Activated CD4-positive, alpha-beta memory T cell treated with anti-CD3 and anti-CD28 coated beads, Interleukin-2, amount 10 ng/mL, durations not matched to agents 7 days and 5 days (primary cell): ENCODE data around the gene APOB. TPM values are rescaled to one million over a fixed set of nuclear protein-coding genes. Genes with fewer than 3 reads are reported as not detected.

ENCODE experiments used
- CTCF ChIA-PET: fragments of 350-600 bp; sonication (Branson Sonifier 250); formaldehyde crosslinking; loops from one replicate; lab custom pipeline; 2021; ENCODE audit warnings: antibody characterized with exemption, inconsistent platforms; lab: Charles Lee
- POLR2A ChIA-PET: fragments of 350-600 bp; sonication (Branson Sonifier 250); formaldehyde crosslinking; loops from one replicate; lab custom pipeline; 2021; ENCODE audit warnings: antibody characterized with exemption; lab: Charles Lee
- DNase-seq: peaks from one replicate; pipeline ENCODE4 v3.0.0-alpha.2; 2020
- H3K27ac Mint-ChIP-seq: one replicate; pipeline ENCODE4 v1.8.0; 2021; ENCODE audit warnings: mild to moderate bottlenecking, mixed read lengths
- H3K27me3 Mint-ChIP-seq: one replicate; pipeline ENCODE4 v1.8.0; 2021; ENCODE audit warnings: mixed read lengths
- H3K36me3 Mint-ChIP-seq: one replicate; pipeline ENCODE4 v1.8.0; 2021; ENCODE audit warnings: low read depth, mixed read lengths
- H3K4me1 Mint-ChIP-seq: one replicate; pipeline ENCODE4 v1.8.0; 2021; ENCODE audit warnings: mixed read lengths
- H3K4me3 Mint-ChIP-seq: one replicate; pipeline ENCODE4 v1.8.0; 2021; ENCODE audit warnings: mild to moderate bottlenecking, mixed read lengths
- H3K9me3 Mint-ChIP-seq: one replicate; pipeline ENCODE4 v1.8.0; 2021; ENCODE audit warnings: mixed read lengths
- total RNA-seq, 2 experiments: library from RNA; stranded (reverse); gene quantifications; one replicate each; pipeline ENCODE4 v1.2.3, GENCODE V29; 2021

The APOB gene
- total RNA-seq, 2 experiments from 2014 or later, result not detected

DNA sequence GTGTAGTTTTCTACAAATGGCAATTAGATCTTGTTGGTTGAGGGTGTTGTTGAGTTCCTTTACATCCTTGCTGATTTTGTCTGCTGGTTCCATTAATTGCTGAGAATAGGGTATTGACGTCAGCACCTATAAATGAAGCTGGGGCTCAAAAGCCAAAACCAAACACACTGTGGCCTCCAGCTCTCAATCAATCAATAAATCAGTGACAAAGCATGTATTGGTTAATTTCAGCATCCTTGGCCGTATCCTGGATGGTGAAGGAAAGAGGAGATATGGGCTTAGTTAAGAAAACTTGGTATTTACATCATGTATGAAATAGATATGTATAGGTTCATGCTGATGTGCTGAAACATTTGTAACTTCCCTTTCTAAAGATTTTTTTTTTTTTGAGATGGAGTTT is 13.2 kb upstream of the APOB start:
- CTCF ChIA-PET, result no interaction called here
- no peaks in the 10 kb centered on the region for H3K4me1 Mint-ChIP-seq
- H3K9me3 Mint-ChIP-seq, result no peaks in the 10 kb centered on the region
- no peak overlapping the region for H3K27ac Mint-ChIP-seq
- H3K27me3 Mint-ChIP-seq, result no peaks in the 10 kb centered on the region
- H3K4me3 Mint-ChIP-seq, result no peak overlapping the region
- POLR2A ChIA-PET, result no interaction called here
- DNase-seq, result no peak
- H3K36me3 Mint-ChIP-seq, result no peaks in the 10 kb centered on the region

DNA sequence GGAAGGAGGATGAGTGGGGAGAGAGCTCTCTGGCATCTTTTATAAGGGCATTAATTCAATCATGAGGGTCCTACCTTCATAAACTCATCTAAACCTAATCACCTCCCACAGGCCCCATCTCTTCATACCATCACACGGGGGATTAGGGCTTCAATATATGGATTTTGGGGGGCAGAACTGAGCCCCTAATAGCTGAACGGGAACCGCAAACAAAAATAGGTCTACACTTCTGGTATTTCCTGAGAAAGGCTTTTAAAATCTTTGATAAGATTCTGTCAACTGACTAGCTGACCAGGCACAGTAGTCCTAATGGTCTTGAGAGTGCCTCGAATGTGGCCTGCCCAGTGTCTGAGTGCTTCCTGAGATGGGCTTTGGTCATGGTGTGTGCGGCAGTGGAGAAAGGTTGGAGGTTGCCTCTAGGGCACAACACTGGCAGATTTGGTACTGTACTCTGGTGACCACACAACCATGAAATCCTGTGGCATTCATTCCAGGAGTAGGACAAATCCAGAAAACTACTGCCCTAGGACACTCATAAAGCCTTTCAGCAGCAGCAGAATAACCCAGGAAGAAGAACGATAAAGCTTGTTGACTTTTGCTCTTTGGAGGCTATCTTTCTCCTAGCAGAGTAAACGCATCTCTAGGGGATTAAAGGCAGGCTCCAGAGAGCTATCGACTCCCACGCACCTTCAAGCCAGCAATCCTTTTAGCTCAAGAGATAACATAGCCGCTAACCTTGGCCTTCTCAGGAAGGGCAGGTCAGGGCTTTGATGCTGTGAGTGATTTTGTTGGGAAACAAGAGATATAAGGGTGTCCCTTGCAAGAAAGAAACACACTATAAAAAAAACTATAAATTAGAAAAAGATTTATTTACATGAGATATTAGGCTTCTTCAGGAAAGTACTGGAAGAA is 12.3 kb upstream of the APOB start:
- no peak overlapping the region for H3K27ac Mint-ChIP-seq
- ChIA-PET CTCF (no interaction called here), POLR2A (no interaction called here)
- H3K36me3 Mint-ChIP-seq, result no peaks in the 10 kb centered on the region
- H3K27me3 Mint-ChIP-seq, result no peaks in the 10 kb centered on the region
- H3K9me3 Mint-ChIP-seq, result no peaks in the 10 kb centered on the region
- no peak overlapping the region for H3K4me3 Mint-ChIP-seq
- H3K4me1 Mint-ChIP-seq, result no peaks in the 10 kb centered on the region
- DNase-seq, result no peak

DNA sequence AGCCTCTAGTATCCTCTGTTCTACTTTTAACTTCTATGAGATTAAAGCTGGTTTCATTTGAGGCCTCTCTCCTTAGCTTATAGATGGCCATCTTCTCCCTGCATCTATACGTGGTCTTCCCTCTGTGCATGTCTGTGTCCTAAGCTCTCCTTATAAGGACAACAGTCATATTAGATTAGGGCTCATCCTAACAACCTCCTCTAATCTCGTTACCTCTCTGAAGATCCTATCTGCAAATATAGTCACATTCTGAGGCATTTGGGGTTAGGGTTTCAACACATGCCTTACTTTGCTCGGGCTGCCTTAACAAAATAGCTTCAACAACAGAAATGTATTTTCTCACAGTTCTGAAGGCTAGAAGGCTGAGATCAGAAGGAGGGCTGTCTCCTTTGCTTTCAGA is 11.6 kb upstream of the APOB start:
- H3K9me3 Mint-ChIP-seq, result no peaks in the 10 kb centered on the region
- no peak for DNase-seq
- H3K27me3 Mint-ChIP-seq, result no peaks in the 10 kb centered on the region
- no peaks in the 10 kb centered on the region for H3K4me1 Mint-ChIP-seq
- H3K4me3 Mint-ChIP-seq, result no peak overlapping the region
- H3K27ac Mint-ChIP-seq, result no peak overlapping the region
- no peaks in the 10 kb centered on the region for H3K36me3 Mint-ChIP-seq
- POLR2A ChIA-PET, result no interaction called here
- CTCF ChIA-PET, result interaction anchor here (1.2 to 3.6 kb wide), 2 partner anchors 9 to 13 kb away, joined by 3 to 14 read pairs; partner anchors contain the start of gene APOB

DNA sequence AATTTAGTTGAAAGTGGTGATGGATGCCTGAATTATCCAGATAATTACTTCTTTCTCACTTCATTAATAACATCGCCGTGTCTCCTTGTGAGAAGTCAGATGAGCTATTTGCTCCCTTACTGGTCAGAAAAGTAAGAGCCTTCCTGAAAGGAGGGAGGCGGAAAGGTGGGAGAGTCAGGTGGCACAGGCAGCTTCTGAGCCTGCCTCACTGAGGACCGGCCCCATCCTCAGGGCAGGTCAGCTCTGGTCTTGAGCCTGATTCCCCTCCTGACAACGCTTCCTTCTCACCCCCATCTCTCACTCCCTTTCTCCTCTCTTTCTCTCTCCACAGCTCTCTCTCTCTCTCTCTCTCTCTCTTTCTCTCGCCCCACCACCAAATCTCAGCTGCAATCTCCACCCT is 10.1 kb upstream of the APOB start:
- Mint-ChIP-seq H3K36me3 (no peaks in the 10 kb centered on the region), H3K4me3 (no peak overlapping the region), H3K27ac (no peak overlapping the region), H3K4me1 (no peaks in the 10 kb centered on the region), H3K9me3 (no peaks in the 10 kb centered on the region), H3K27me3 (no peaks in the 10 kb centered on the region)
- POLR2A ChIA-PET, result no interaction called here
- CTCF ChIA-PET, result interaction anchor here (3.6 kb wide), 1 partner anchor 11 kb away, joined by 14 read pairs; the partner anchor contains the start of gene APOB
- no peak for DNase-seq

DNA sequence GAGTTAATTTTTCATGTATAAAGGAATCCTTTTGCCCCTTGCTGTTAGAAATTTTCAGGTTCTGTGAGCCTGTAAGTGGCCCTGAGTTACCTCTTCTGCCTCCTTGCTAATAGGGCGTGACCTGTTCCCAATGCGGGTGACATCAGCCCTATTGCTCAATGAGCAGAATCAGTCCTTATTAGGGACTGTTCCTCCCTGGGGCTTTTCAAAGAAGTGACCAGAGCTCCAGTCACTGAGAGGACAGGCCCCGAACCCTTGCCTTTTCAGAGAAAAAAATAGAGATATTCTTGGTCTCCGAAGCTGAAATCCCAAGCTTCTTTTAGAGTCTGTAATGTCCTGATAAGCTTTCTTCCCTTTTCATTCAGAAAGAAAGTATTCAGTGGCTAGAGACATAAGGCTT is 8.2 kb upstream of the APOB start:
- Mint-ChIP-seq H3K27me3 (no peaks in the 10 kb centered on the region), H3K36me3 (no peaks in the 10 kb centered on the region), H3K4me1 (no peaks in the 10 kb centered on the region), H3K27ac (no peak overlapping the region), H3K4me3 (no peak overlapping the region), H3K9me3 (no peaks in the 10 kb centered on the region)
- POLR2A ChIA-PET, result no interaction called here
- CTCF ChIA-PET, result interaction anchor here (3.6 kb wide), 1 partner anchor 9 kb away, joined by 14 read pairs; the partner anchor contains the start of gene APOB
- DNase-seq, result no peak

DNA sequence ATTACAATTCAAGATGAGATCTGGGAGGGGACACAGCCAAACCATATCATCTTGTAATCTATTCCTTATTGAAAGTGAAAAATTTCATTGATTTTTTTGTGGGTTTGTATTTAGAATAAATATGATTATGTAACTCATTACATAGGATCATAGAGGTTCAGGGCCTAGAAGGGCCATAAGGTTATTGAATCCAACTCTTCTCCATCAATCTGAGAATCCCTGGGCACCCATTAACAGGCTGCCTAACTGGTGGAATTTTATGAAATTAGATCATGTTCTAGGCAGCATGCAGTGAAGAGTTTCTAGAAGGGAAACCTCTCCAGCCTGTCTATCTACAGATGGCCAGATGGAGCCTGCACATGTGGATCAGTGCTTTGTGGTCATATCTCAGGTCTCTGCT is 6.3 kb upstream of the APOB start:
- no peak overlapping the region for H3K4me3 Mint-ChIP-seq
- no peaks in the 10 kb centered on the region for H3K9me3 Mint-ChIP-seq
- H3K36me3 Mint-ChIP-seq, result no peaks in the 10 kb centered on the region
- H3K4me1 Mint-ChIP-seq, result no peaks in the 10 kb centered on the region
- H3K27me3 Mint-ChIP-seq, result peaks cover 2% of the 10 kb centered on the region
- ChIA-PET CTCF (no interaction called here), POLR2A (no interaction called here)
- no peak for DNase-seq
- H3K27ac Mint-ChIP-seq, result no peak overlapping the region

DNA sequence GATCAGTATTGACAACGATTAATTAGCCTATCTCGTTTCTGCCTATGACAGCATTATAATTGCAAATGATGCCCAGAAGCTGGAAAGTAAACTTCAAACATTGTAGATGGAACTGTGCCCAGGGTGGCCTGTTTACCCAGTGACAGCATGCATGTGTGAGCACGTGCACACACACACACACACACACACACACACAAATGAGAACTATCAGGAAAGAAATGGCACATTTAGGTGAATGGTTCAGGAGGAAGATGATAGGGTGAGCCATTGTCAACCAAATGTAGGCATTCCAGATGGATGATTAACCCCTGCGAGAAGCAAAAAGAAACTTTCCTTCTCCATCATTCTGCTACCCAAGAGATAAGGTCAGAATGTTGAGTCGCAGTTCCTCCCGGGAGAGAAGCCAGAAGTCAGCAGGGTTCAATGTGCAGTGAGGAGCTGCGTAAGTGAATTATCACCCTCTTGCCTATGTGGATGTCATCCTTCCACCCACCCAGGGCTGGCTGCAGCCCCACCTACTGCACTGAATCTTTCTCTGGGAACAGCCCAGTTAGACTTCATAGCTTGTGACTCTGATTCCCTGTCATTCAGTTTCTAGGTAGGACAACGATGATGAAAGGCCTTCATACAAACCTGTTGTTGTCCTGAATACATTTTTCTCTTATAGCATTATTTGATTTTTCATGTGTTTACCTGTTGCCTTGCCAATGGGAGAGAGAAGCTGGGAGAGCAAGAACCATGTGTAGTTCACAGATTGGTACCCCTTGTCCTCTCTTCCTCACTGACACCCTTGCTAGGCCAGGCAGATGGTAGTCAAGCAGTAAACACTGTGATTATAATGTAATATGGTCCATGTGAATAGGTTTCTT is 3.5 kb upstream of the APOB start:
- CTCF ChIA-PET, result interaction anchor here (1.7 kb wide), 1 partner anchor 270 kb away, joined by 4 read pairs; no protein-coding TSS in a partner anchor

DNA sequence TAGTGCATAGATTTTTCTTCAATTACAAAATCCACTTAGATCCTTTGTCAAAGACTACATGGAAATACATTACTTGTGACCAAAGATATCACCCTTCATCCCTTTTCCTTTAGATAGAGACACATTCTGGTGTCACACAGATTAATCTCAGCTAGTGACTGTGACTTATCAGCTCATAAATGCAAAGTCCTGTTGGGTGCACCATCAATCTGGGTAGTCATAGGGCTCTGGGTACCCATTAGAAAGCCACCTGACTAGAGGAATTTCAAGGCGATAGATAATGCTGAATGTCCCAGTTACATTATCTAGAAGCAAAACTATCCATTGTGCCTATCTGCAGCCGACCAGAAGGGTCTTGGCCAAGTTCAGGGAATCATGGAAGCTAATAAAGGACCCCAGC is 2.6 kb upstream of the APOB start:
- no peak overlapping the region for H3K27ac Mint-ChIP-seq

More for the DNA sequence above, 3.5 kb upstream of the APOB start:
- peaks cover 11% of the 10 kb centered on the region for H3K27me3 Mint-ChIP-seq
- H3K9me3 Mint-ChIP-seq, result no peaks in the 10 kb centered on the region
- H3K36me3 Mint-ChIP-seq, result no peaks in the 10 kb centered on the region
- no peak overlapping the region for H3K4me3 Mint-ChIP-seq
- no peak overlapping the region for H3K27ac Mint-ChIP-seq
- POLR2A ChIA-PET, result no interaction called here
- no peak for DNase-seq
- H3K4me1 Mint-ChIP-seq, result peaks cover 2% of the 10 kb centered on the region

DNA sequence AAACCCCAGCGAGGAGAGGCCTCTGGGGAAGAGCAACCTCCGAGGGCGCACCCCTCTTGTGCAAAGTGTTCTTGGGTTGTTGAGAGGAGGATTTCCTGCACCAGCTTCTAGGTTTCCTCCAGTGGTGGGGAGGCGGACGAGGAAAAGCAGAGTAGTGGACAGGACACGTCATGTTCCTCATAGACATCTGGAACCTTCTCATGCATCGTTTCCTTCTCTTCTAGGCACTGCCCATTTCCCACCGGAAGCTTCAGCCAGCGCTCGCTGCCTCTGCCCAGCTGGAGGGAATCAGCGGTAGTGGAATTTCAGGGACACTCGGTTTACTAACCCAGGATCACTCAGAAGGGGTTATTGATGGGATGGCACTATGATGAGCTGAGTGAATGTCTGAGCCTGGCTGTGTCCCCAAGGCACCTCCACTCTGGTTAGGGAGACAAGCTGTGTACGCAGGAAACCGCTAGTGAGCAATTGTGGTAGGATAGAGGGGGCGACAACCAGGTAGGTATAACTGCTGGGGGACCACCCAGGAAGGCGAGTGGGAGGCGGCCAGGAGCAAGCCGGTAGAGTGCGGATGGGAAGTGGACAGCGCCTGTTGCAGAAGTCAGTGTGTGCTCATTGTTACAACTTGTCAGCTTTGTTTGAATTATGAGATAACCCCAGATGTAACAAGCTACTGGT is 960 bp upstream of the APOB start:
- Mint-ChIP-seq H3K27me3 (peaks cover 11% of the 10 kb centered on the region), H3K4me3 (no peak overlapping the region), H3K4me1 (peaks cover 2% of the 10 kb centered on the region), H3K27ac (no peak overlapping the region), H3K9me3 (no peaks in the 10 kb centered on the region), H3K36me3 (no peaks in the 10 kb centered on the region)
- ChIA-PET POLR2A (no interaction called here), CTCF (interaction anchor here (0.6 to 1.0 kb wide), 2 partner anchors 22 to 150 kb away, joined by 4 read pairs; no protein-coding TSS in a partner anchor)
- no peak for DNase-seq

More for the DNA sequence above, 2.6 kb upstream of the APOB start:
- peaks cover 11% of the 10 kb centered on the region for H3K27me3 Mint-ChIP-seq
- H3K4me1 Mint-ChIP-seq, result peaks cover 2% of the 10 kb centered on the region
- CTCF ChIA-PET, result interaction anchor here (1.2 to 1.7 kb wide), 2 partner anchors 9 to 271 kb away, joined by 3 to 4 read pairs; no protein-coding TSS in a partner anchor
- H3K4me3 Mint-ChIP-seq, result no peak overlapping the region
- POLR2A ChIA-PET, result no interaction called here
- H3K36me3 Mint-ChIP-seq, result no peaks in the 10 kb centered on the region
- no peak for DNase-seq
- H3K9me3 Mint-ChIP-seq, result no peaks in the 10 kb centered on the region

DNA sequence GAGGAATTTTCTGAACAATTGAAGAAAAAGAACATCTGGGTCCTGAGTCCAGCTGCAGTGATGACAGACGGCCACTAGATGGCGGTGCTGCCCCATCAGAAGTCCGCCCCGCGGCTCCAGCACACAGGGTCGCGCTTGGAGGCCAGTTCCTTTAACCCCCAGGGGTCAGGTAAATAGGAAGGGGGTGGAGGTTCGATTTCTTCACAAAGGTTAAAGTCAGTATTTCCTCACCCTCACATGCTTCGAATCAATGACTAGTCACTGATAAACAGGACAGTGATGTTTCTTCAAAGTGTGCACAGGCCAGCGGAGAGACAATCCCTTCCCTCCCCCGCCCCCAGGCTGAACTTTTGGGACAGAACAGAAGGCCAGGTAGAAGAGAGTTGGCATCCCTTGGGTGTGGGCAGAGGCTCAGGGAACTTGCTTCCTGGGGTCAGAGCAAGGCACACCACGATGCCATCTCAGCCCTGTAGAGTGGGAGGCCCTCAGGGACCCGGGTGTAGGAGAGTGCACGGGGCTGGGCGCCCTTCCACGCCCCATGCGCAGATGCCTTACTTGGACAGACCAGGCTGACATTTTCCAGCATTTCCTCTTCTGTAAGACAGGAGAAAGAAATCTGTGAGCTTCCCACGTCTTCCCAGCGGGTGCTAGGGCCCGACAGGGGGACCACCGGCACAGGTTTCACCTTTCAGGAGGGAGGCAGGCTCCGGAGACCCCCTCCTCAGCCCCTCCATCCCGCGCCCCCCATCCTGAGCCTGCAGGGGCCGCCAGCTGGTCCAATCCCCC is 722 bp downstream of the APOB start:
- POLR2A ChIA-PET, result no interaction called here
- CTCF ChIA-PET, result interaction anchor here (0.8 to 4.0 kb wide), 5 partner anchors 10 to 277 kb away, joined by 3 to 31 read pairs (median 14); no protein-coding TSS in a partner anchor
- H3K9me3 Mint-ChIP-seq, result no peaks in the 10 kb centered on the region
- no peak overlapping the region for H3K4me3 Mint-ChIP-seq
- H3K36me3 Mint-ChIP-seq, result no peaks in the 10 kb centered on the region
- peaks cover 2% of the 10 kb centered on the region for H3K4me1 Mint-ChIP-seq
- H3K27me3 Mint-ChIP-seq, result peaks cover 11% of the 10 kb centered on the region
- peak; percentile 55 for DNase-seq
- no peak overlapping the region for H3K27ac Mint-ChIP-seq

DNA sequence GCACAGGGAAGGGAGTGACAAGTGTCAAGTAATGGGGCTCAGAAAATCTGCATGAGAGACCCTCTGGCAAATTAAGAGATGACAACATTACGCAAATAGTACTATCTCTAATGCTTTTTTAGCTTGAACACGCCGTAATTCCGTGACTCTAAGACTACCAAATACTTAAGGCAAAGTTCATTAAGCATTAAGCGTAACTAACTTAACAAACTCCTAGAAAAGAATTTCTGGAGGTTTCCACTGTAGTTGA is 1.2 kb downstream of the APOB start:
- H3K4me1 Mint-ChIP-seq, result peaks cover 2% of the 10 kb centered on the region
- CTCF ChIA-PET, result interaction anchor here (0.8 to 4.0 kb wide), 5 partner anchors 11 to 277 kb away, joined by 3 to 31 read pairs (median 14); no protein-coding TSS in a partner anchor
- H3K4me3 Mint-ChIP-seq, result no peak overlapping the region
- no peaks in the 10 kb centered on the region for H3K36me3 Mint-ChIP-seq
- POLR2A ChIA-PET, result no interaction called here
- no peaks in the 10 kb centered on the region for H3K9me3 Mint-ChIP-seq
- DNase-seq, result no peak
- H3K27me3 Mint-ChIP-seq, result peaks cover 11% of the 10 kb centered on the region
- no peak overlapping the region for H3K27ac Mint-ChIP-seq
